ENCODE results near the gene DDX28.
A peak's percentile ranks its signal among the peaks of the same experiment; 100 is the strongest.
"Not testable (repeated sequence)": the region's sequence is repeated elsewhere in the genome, so short reads cannot be mapped to it uniquely, and the experiment has no call there.

Gene DDX28

GRCh38 chr16:68037841-68038597 lies 15.0 kb upstream of the DDX28 start:
- no peak for DNase-seq

- DNase-seq = no peak
Measured at GRCh38 chr16:68035227-68035626, 12.2 kb upstream of the DDX28 start.

GRCh38 chr16:68033101-68033500 lies 10.1 kb upstream of the DDX28 start:
- DNase-seq = no peak

- DNase-seq = no peak
Measured at GRCh38 chr16:68031951-68032350, 8.9 kb upstream of the DDX28 start.

GRCh38 chr16:68030108-68030507 lies 7.1 kb upstream of the DDX28 start:
- DNase-seq = not testable (repeated sequence)

GRCh38 chr16:68028996-68029395 lies 6.0 kb upstream of the DDX28 start:
- no peak for DNase-seq

- DNase-seq = no peak
Measured at GRCh38 chr16:68022278-68022727, 729 bp downstream of the DDX28 start.

- DNase-seq = no peak
Measured at GRCh38 chr16:68021490-68021889, 1.5 kb downstream of the DDX28 start.

- DNase-seq = no peak
Measured at GRCh38 chr16:68019167-68019680, 3.8 kb downstream of the DDX28 start.

- no peak for DNase-seq
Measured at GRCh38 chr16:68015681-68016080, 7.4 kb downstream of the DDX28 start, which contains the start of gene DPEP2NB. Gene DPEP2NB, minus strand, starts transcription at chr16:68015911. Its CDS starts 141 bp downstream, at chr16:68015770.

- no peak for DNase-seq
Measured at GRCh38 chr16:68013440-68013839, 9.6 kb downstream of the DDX28 start.

- DNase-seq = not testable (repeated sequence)
Measured at GRCh38 chr16:68009872-68010271, 13.2 kb downstream of the DDX28 start.

- no peak for DNase-seq
Measured at GRCh38 chr16:68009157-68009735, 13.8 kb downstream of the DDX28 start.

GRCh38 chr16:68005786-68006286 lies 17.2 kb downstream of the DDX28 start:
- peak; percentile 76 for DNase-seq

GRCh38 chr16:68005211-68005610 lies 17.8 kb downstream of the DDX28 start:
- no peak for DNase-seq

GRCh38 chr16:68003031-68003430 lies 20.0 kb downstream of the DDX28 start:
- DNase-seq = no peak

- no peak for DNase-seq
Measured at GRCh38 chr16:68000450-68000849, 22.6 kb downstream of the DDX28 start.

GRCh38 chr16:67999985-68000384 lies 23.0 kb downstream of the DDX28 start:
- no peak for DNase-seq

- peak; percentile 71 for DNase-seq
Measured at GRCh38 chr16:67998779-67999688, 24.0 kb downstream of the DDX28 start, which contains the start of gene DPEP2. Gene DPEP2, minus strand, starts transcription at chr16:67999484. Its CDS starts 6,272 bp downstream, at chr16:67993212.

- DNase-seq = not testable (repeated sequence)
Measured at GRCh38 chr16:67998231-67998778, 24.7 kb downstream of the DDX28 start.

GRCh38 chr16:67996666-67997065 lies 26.4 kb downstream of the DDX28 start:
- DNase-seq = no peak

GRCh38 chr16:67995423-67995822 lies 27.6 kb downstream of the DDX28 start:
- peak; percentile 15 for DNase-seq
